Astrocyte of the spinal cord (primary cell): ENCODE results near the gene GAS2L2.

Source experiments
- DNase-seq: peaks from one replicate; pipeline ENCODE4 v3.0.0; 2011; ENCODE audit warnings: low read depth, low spot score
- H3K4me3 ChIP-seq: 2 replicates; pipeline ENCODE4 v1.5.1; 2011; ENCODE audit warnings: low read depth, mild to moderate bottlenecking, low read length, moderate library complexity
- CTCF ChIP-seq: IDR thresholded peaks from 2 replicates; pipeline ENCODE4 v1.5.1; 2012; ENCODE audit warnings: low read depth, mild to moderate bottlenecking, low read length, inconsistent platforms
- in situ Hi-C: cut with HindIII; loops from 2 replicates; pipeline ENCODE4 v1.10.0; 2017; ENCODE audit warnings: low sequenced_read_pairs

The GAS2L2 gene

DNA sequence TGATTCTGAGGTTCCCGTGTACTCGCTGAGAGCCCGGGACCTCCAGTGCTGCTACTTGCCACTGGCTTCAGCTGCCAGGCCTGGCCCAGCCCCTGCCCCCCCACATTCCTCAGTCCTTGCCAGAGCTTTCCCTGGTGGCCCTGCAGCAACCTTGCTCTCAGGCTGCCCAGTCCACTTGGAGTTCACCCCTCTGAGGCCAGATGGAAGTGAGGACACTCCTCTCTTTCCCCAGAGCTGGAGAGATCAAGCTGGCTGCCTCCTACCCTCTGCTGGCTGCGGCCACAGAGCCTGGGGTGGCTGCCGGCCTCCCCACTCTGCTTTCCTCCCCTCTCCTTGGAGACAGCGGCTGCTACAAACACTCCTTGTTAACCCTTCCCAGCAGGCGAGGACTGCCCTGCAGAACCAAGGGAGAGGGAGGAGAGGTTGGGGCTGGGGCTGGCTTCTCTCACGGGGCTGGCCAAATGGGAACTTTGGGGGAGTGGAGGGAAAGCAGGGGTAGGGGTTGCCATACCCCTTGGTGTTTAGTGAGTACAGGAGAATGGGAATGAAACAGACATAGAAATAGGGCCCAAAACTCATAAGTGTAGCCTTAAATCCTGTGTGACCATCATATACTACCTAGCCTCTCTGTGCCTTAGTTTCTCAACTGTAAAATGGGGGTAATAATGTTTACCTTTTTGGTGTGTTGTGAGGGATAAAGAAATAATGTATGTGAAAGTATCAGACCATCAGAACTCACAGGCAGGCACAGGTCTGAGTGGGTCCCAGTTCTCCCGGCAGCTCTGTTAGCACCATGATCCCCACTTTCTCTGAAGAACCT is at the start of gene GAS2L2:
Gene GAS2L2, minus strand, starts transcription at position 295 of the 820 bp plus-strand sequence. CDS start 389 bp downstream, outside the sequence.
- no peak for DNase-seq
- no peak for TF ChIP-seq CTCF
- H3K4me3 ChIP-seq: no peak within 1 kb of the TSS
- in situ Hi-C loops: no loop called here

DNA sequence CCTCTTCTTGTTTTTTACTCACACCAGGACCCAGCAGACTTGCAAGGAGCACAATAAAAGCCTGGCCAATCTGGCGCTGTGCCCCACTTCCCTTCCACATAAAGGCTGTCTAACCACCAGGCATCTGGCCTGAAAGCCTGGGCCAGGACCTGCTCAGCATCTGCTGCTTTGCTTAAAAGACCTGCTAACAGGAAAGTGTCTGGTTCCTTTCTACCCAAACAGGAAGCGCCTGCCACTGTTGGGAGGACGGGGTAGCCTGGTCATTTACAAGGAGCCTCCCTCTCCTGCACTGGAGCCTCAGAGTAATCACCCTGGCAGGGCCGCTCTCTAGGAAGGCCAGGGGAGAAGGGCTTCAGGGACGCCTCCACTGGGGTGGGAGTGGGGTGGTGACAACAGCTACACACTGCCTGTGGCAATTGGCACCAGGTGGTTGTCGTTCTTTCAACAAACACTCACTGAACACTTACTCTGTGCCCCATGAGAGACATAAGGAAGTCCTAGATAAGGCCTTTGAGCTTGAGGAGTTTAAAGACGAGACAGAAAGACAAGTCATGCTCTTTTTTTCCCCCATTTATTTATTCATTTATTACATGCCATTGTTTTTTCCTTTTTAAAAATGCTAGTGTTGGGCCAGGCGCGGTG is 48.7 kb upstream of the GAS2L2 start:
- no peak overlapping the region for H3K4me3 ChIP-seq
- in situ Hi-C loops: no loop called here
- peak; percentile 85 for DNase-seq
- TF ChIP-seq CTCF: no peak

- peak; percentile 50 for DNase-seq
- H3K4me3 ChIP-seq: no peak overlapping the region
- in situ Hi-C loops: no loop called here
- TF ChIP-seq CTCF: no peak
These were observed 46.9 kb upstream of the GAS2L2 start for GRCh38 chr17:35799942-35800341.

DNA sequence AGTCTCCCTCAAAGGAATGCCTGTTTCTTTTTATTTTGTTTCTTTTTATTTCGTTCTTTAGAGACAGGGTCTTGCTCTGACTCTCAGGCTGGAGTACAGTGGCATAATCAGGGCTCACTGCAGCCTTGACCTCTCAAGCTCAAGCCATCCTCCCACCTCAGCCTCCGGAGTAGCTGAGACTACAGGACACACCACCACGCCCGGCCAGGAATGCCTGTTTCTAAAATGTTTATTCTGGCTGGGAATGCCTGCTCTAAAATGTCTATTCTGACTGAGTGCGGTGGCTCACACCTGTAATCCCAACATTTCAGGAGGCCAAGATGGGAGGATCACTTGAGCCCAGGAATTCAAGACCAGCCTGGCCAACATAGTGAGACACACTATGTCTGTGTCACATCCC is 44.9 kb upstream of the GAS2L2 start:
- in situ Hi-C loops: no loop called here
- no peak for TF ChIP-seq CTCF
- DNase-seq: no peak
- no peak overlapping the region for H3K4me3 ChIP-seq

- H3K4me3 ChIP-seq: no peak overlapping the region
- TF ChIP-seq CTCF: no peak
- in situ Hi-C loops: no loop called here
- no peak for DNase-seq
These were observed 44.3 kb upstream of the GAS2L2 start for GRCh38 chr17:35797370-35797769.

GRCh38 chr17:35796942-35797341 is 43.9 kb upstream of the GAS2L2 start:
- no peak for DNase-seq
- no peak for TF ChIP-seq CTCF
- in situ Hi-C loops: no loop called here
- H3K4me3 ChIP-seq: no peak overlapping the region
